GM10266 (cell line): Measurements from ENCODE around the gene CADM2.
"Not testable (repeated sequence)": the region's sequence is repeated elsewhere in the genome, so short reads cannot be mapped to it uniquely, and the experiment has no call there.

Experiments used
- DNase-seq: peaks from one replicate; pipeline ENCODE4 v3.0.0; 2012; ENCODE audit errors: extremely low spot score
- CTCF ChIP-seq: IDR thresholded peaks from 2 replicates; pipeline ENCODE4 v1.5.1; 2012; ENCODE audit warnings: mild to moderate bottlenecking, low read depth; ENCODE audit not compliant: control insufficient read depth, insufficient read depth; ENCODE audit errors: missing control alignments

CADM2 gene

GRCh38 chr3:85481411-85482212, 522.8 kb downstream of the CADM2 start:
- no peak for DNase-seq
- no peak for TF ChIP-seq CTCF

DNA sequence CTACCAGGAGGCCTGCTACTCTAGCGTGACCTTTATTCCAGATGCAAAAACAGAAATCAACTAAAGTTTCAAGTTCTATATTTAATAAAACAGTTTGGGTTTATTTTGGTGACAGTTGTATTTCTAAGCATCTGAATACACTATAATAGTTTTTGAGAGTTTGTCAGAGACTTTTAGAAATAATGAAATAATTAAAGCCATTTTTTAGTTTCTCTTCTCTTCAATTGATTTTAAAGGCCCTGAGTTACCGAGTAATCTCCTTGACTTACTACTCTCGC, 523.4 kb downstream of the CADM2 start:
- no peak for TF ChIP-seq CTCF
- DNase-seq = no peak

GRCh38 chr3:85483986-85484385, 525.2 kb downstream of the CADM2 start:
- TF ChIP-seq CTCF = no peak
- DNase-seq = no peak

GRCh38 chr3:85487375-85487774, 528.6 kb downstream of the CADM2 start:
- TF ChIP-seq CTCF = no peak
- no peak for DNase-seq

DNA sequence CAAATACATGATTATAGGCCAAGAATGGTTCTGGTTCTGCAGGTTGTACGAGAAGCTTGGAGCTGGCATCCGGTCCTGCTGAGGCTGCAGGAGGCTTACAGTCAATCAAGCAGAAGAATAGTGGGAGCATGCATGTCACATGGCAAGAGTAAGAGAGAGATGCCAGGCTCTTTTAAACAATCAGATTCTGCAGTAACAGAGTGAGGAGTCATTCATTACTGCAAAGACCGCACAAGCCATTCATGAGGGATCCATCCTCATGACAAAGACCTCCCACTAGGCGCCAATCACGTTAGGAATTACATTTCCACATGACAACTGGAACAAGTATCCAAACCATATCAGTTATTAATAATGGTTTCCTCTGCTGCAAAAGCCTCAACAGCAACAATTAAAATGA, 536.8 kb downstream of the CADM2 start:
- DNase-seq = no peak
- TF ChIP-seq CTCF = no peak

DNA sequence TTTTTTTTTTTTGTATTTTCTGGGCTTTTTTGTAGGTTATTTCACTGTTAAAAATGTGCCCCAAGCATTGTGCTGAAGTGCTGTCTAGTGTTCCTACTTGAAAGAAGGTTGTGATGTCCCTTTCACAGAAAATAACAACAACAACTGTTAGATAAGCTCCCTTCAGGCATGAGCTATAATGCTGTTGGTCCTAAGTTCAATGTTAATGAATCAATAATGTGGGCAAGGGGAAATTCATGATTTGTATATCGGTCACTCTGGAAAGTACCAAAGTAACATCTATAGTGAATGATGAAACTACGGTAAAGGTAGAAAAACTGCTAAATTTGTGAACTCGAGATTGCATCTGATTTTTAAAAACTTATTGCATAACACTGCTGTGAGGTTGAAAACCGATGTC, 539.4 kb downstream of the CADM2 start:
- no peak for DNase-seq
- no peak for TF ChIP-seq CTCF

- no peak for TF ChIP-seq CTCF
Measured at GRCh38 chr3:85502148-85502875, 543.5 kb downstream of the CADM2 start.

GRCh38 chr3:85504129-85504784, 545.5 kb downstream of the CADM2 start:
- not testable (repeated sequence) for DNase-seq

More at GRCh38 chr3:85502148-85502875, 543.5 kb downstream of the CADM2 start:
- DNase-seq = no peak

DNA sequence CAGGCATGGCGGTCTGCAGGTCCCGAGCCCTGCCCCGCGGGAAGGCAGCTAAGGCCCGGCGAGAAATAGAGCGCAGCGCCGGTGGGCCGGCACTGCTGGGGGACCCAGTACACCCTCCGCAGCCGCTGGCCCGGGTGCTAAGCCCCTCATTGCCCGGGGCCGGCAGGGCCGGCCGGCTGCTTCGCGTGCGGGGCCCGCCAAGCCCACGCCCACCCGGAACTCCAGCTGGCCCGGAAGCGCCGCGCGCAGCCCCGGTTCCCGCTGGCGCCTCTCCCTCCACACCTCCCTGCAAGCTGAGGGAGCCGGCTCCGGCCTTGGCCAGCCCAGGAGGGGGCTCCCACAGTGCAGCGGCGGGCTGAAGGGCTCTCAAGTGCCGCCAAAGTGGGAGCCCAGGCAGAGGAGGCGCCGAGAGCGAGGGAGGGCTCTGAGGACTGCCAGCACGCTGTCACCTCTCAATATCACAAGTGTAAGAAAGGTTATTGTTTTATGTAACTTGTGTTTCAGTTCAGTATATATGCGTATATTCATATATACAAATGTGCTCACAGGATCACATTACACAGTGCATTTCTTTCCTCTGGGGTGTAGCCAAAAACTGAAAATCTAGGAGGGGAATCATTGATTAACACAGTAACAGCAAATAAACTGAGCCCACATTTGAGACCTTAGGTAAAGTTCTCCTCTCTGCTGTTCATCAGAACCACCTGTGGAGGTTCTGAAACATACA, 546.2 kb downstream of the CADM2 start:
- DNase-seq = not testable (repeated sequence)

- DNase-seq = not testable (repeated sequence)
Measured at GRCh38 chr3:85507052-85507451, 548.3 kb downstream of the CADM2 start.
